Smooth muscle cell (in vitro differentiated cells): Measurements from ENCODE around the gene SYNM. TPM values are rescaled to one million over a fixed set of nuclear protein-coding genes. Genes with fewer than 3 reads are reported as not detected.

Experiments
- DNase-seq: peaks from one replicate; lab custom pipeline; 2025; ENCODE audit not compliant: unreplicated experiment; lab: John Stamatoyannopoulos, UW
- H2AFZ ChIP-seq: fragments of 200-600 bp; sonication (generic); 2 replicates; pipeline ENCODE4 v1.6.0; 2016; ENCODE audit warnings: antibody characterized with exemption, low read depth, mild to moderate bottlenecking
- H3F3A ChIP-seq: fragments of 200-600 bp; sonication (generic); 2 replicates; pipeline ENCODE4 v1.6.0; 2017; ENCODE audit warnings: antibody characterized with exemption, low read depth
- H3K27ac ChIP-seq: fragments of 200-600 bp; sonication (generic); 2 replicates; pipeline ENCODE4 v1.5.1; 2016; ENCODE audit warnings: low read depth, mild to moderate bottlenecking
- H3K27me3 ChIP-seq: fragments of 200-600 bp; sonication (generic); 2 replicates; pipeline ENCODE4 v1.6.1; 2016; ENCODE audit warnings: low read depth, mild to moderate bottlenecking
- H3K36me3 ChIP-seq: fragments of 200-600 bp; sonication (generic); 2 replicates; pipeline ENCODE4 v1.5.1; 2016; ENCODE audit warnings: low read depth
- H3K4me1 ChIP-seq: fragments of 200-600 bp; sonication (generic); 2 replicates; pipeline ENCODE4 v1.5.1; 2016; ENCODE audit warnings: low read depth
- H3K4me2 ChIP-seq: fragments of 200-600 bp; sonication (generic); 2 replicates; pipeline ENCODE4 v1.6.0; 2016; ENCODE audit warnings: mild to moderate bottlenecking
- H3K4me3 ChIP-seq: fragments of 200-600 bp; sonication (generic); 2 replicates; pipeline ENCODE4 v1.5.1; 2016; ENCODE audit warnings: mild to moderate bottlenecking
- H3K79me2 ChIP-seq: fragments of 200-600 bp; sonication (generic); 2 replicates; pipeline ENCODE4 v1.6.0; 2016; ENCODE audit warnings: low read depth, mild to moderate bottlenecking
- H3K9ac ChIP-seq: fragments of 200-600 bp; sonication (generic); 2 replicates; pipeline ENCODE4 v1.6.0; 2016; ENCODE audit warnings: low read depth
- H3K9me3 ChIP-seq: fragments of 200-600 bp; sonication (generic); replicated peaks from 2 replicates; pipeline ENCODE4 v1.5.1; 2016; ENCODE audit warnings: low read depth
- H4K20me1 ChIP-seq: fragments of 200-600 bp; sonication (generic); 2 replicates; pipeline ENCODE4 v1.6.0; 2016; ENCODE audit warnings: low read depth
- CTCF ChIP-seq: fragments of 200-600 bp; sonication (generic); IDR thresholded peaks from 2 replicates; pipeline ENCODE4 v1.5.1; 2017; ENCODE audit warnings: borderline replicate concordance, mild to moderate bottlenecking, antibody characterized with exemption; ENCODE audit not compliant: insufficient read depth, poor library complexity, severe bottlenecking
- WGBS: methylation state at CpG from one replicate; pipeline ENCODE4 v1.1.7; 2016; ENCODE audit warnings: low lambda C conversion rate; 5-methylcytosine and 5-hydroxymethylcytosine counted together
- polyA plus RNA-seq: library from polyadenylated mRNA; unstranded; fragments of >200 nt; fragmentation: Nextera tagmentation; extraction: Ambion mirVana; gene quantifications from 2 replicates; pipeline ENCODE4 v1.2.1, GENCODE V29; 2016
- total RNA-seq: library from RNA; depleted of rRNA; stranded (reverse); fragments of >200 nt; gene quantifications from 2 replicates; pipeline ENCODE4 v1.2.3, GENCODE V29; 2014

The SYNM gene
- total and polyA plus RNA-seq, 2 experiments from 2014 or later = 1.3 to 3.0 TPM

GRCh38 chr15:99139276-99139675 lies 34.4 kb downstream of the SYNM start:
- H3K79me2 ChIP-seq = no peaks in the 10 kb centered on the region
- H3K9me3 ChIP-seq = no peaks in the 10 kb centered on the region
- 87% methylated on average over 4 of the region's 4 CpGs for WGBS
- H3K9ac ChIP-seq = no peak overlapping the region
- no peak for TF ChIP-seq CTCF
- no peak overlapping the region for H3K27ac ChIP-seq
- no peak for DNase-seq
- H3F3A ChIP-seq = no peaks in the 10 kb centered on the region
- H2AFZ ChIP-seq = no peak overlapping the region
- no peak overlapping the region for H3K4me3 ChIP-seq
- H3K4me2 ChIP-seq = no peak overlapping the region
- peaks cover 20% of the 10 kb centered on the region for H3K4me1 ChIP-seq
- H3K27me3 ChIP-seq = no peaks in the 10 kb centered on the region
- no peaks in the 10 kb centered on the region for H3K36me3 ChIP-seq
- no peaks in the 10 kb centered on the region for H4K20me1 ChIP-seq

DNA sequence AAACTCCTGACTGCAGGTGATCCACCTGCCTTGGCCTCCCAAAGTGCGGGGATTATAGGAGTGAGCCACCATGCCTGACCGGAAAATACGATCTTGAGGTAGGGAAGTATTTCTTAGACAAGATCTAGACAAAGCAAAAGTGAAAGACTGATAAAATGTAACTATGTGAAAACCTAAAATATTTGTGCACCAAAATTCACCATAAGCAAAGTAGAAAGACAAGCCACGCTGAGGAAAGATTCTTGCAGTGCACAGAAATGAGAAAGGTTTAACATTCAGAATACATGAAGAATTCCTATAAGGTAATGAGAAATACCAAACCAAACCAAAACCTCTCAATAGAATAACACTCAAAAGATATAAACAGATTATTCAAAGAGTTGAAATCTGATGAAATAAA lies 35.7 kb downstream of the SYNM start:
- Histone ChIP-seq H3K9ac (no peak overlapping the region), H3K4me1 (peaks cover 20% of the 10 kb centered on the region), H3K36me3 (no peaks in the 10 kb centered on the region), H2AFZ (no peak overlapping the region), H3K4me2 (no peak overlapping the region), H3K9me3 (no peaks in the 10 kb centered on the region), H3K4me3 (no peak overlapping the region), H3K79me2 (no peaks in the 10 kb centered on the region), H4K20me1 (no peaks in the 10 kb centered on the region), H3K27me3 (no peaks in the 10 kb centered on the region), H3F3A (no peaks in the 10 kb centered on the region), H3K27ac (no peak overlapping the region)
- TF ChIP-seq CTCF = no peak
- 97% methylated on average over 4 of the region's 4 CpGs for WGBS
- DNase-seq = no peak

DNA sequence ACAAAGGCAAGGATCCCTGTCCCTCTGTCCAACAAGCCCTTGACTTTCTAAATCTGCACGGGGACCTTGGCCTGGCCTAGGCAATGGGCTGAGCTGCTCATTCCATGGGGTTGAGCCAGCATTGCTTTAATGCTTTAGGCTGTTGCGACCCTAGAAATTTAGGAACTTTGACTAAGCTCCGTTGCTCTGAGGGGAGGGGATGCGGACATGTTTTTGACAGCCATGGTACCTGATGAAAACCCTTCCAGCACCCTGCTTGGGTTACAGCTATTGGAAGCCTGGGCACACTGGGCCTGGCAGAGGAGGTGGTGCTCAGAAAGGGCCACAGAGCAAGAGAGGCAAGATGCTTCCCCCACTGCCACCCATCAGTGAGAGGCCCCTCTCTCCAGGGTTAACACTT lies 37.1 kb downstream of the SYNM start:
- H3K4me2 ChIP-seq = no peak overlapping the region
- H3K79me2 ChIP-seq = no peaks in the 10 kb centered on the region
- no peak for TF ChIP-seq CTCF
- H3K27ac ChIP-seq = no peak overlapping the region
- 84% methylated on average over 4 of the region's 4 CpGs for WGBS
- H3K9ac ChIP-seq = no peak overlapping the region
- no peak overlapping the region for H3K4me3 ChIP-seq
- no peaks in the 10 kb centered on the region for H4K20me1 ChIP-seq
- no peaks in the 10 kb centered on the region for H3F3A ChIP-seq
- peaks cover 20% of the 10 kb centered on the region for H3K4me1 ChIP-seq
- no peak overlapping the region for H2AFZ ChIP-seq
- H3K9me3 ChIP-seq = no peaks in the 10 kb centered on the region
- no peak for DNase-seq
- no peaks in the 10 kb centered on the region for H3K36me3 ChIP-seq
- H3K27me3 ChIP-seq = no peaks in the 10 kb centered on the region

- no peaks in the 10 kb centered on the region for H3K27me3 ChIP-seq
- H3K4me3 ChIP-seq = no peak overlapping the region
- WGBS = 58% methylated on average over 5 of the region's 5 CpGs
- no peaks in the 10 kb centered on the region for H3F3A ChIP-seq
- no peak overlapping the region for H3K27ac ChIP-seq
- no peak for TF ChIP-seq CTCF
- no peak overlapping the region for H3K4me2 ChIP-seq
- H3K36me3 ChIP-seq = no peaks in the 10 kb centered on the region
- no peak for DNase-seq
- H4K20me1 ChIP-seq = no peaks in the 10 kb centered on the region
- no peaks in the 10 kb centered on the region for H3K9me3 ChIP-seq
- peaks cover 20% of the 10 kb centered on the region for H3K4me1 ChIP-seq
- H3K9ac ChIP-seq = no peak overlapping the region
- H2AFZ ChIP-seq = no peak overlapping the region
- H3K79me2 ChIP-seq = no peaks in the 10 kb centered on the region
Measured at GRCh38 chr15:99142562-99142961, 37.7 kb downstream of the SYNM start.
